ENCODE measurements around the gene UBAP2. TPM values are rescaled to one million over a fixed set of nuclear protein-coding genes. Genes with fewer than 3 reads are reported as not detected.

Gene UBAP2, protein sequence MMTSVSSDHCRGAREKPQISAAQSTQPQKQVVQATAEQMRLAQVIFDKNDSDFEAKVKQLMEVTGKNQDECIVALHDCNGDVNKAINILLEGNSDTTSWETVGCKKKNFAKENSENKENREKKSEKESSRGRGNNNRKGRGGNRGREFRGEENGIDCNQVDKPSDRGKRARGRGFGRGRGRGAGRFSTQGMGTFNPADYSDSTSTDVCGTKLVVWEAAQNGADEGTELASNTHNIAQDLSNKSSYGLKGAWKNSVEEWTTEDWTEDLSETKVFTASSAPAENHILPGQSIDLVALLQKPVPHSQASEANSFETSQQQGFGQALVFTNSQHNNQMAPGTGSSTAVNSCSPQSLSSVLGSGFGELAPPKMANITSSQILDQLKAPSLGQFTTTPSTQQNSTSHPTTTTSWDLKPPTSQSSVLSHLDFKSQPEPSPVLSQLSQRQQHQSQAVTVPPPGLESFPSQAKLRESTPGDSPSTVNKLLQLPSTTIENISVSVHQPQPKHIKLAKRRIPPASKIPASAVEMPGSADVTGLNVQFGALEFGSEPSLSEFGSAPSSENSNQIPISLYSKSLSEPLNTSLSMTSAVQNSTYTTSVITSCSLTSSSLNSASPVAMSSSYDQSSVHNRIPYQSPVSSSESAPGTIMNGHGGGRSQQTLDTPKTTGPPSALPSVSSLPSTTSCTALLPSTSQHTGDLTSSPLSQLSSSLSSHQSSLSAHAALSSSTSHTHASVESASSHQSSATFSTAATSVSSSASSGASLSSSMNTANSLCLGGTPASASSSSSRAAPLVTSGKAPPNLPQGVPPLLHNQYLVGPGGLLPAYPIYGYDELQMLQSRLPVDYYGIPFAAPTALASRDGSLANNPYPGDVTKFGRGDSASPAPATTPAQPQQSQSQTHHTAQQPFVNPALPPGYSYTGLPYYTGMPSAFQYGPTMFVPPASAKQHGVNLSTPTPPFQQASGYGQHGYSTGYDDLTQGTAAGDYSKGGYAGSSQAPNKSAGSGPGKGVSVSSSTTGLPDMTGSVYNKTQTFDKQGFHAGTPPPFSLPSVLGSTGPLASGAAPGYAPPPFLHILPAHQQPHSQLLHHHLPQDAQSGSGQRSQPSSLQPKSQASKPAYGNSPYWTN
- total RNA-seq: 10 to 100 TPM; 12.3 to 40.4 (median 22.1) TPM

DNA sequence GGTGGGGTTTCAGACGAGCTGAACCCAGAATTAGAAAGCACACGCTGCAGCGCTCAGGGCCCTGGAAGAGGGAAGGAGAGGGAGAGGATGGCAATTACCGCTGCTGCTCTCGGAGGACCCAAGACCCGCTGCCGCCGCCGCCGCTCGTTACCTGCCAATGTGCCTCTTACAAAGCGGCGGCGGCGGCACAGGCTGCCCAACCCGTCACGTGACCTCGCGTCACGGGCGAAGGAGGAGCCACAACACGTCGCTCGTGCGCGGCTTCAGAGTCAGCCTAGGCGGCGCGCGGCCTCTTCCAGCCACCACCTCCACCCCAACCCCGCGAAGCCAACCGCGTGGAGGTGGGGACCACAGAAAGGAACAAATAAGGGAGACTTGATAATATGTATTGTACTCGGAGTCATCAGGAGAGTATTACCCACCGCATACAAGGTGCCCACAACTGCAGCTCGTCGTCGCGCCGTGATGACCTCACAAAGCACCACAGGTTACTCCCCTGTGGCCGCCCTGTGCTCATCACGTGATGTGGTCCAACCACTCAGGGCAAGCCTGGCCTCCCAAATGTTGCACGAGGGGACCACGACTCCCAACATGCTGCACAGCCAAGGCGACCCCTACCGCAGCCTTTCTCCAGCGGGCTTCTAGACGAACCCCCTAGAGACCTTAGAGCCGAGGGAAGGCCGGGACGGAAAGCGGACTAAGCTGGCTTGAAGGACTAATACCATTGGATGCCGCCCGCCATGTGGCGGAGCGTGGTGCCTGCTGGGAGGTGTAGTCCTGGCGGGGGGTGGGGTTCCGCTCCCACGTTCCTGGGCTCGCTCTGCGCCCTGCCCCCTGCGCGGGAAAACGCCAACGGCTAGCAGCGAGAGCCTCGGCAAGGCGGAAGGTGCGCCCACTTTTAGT, at the start of gene UBAP2:
TSS of gene UBAP2 (minus strand) at position 161 of the 903 bp plus-strand sequence. CDS start 31,739 bp downstream, outside the sequence.
- Histone ChIP-seq H3K27ac (peak within 1 kb of the TSS; percentile 98 to 99), H3K4me1 (replicated peaks in 1 of 2) (peaks cover 14% of the 10 kb centered on the region in 2 donors), H3K4me3 (peak within 1 kb of the TSS; percentile 55 to 86 (median 60))
- 0 to 8% (median 2%) methylated on average over 3 to 19 of the region's 70 CpGs; no CpG with 5 or more reads in 4 of the 10 experiments for WGBS, 10 experiments
- peak; percentile 85 to 93 (median 90) for ATAC-seq (replicated peaks in 6 of 8)
- in situ Hi-C loops (cut with MboI; ENCODE audit: low pct_unique_long_range_greater_than_20kb in 2 of 9, low sequenced_read_pairs in 9 of 9, unreplicated experiment in 9 of 9): no loop called here

DNA sequence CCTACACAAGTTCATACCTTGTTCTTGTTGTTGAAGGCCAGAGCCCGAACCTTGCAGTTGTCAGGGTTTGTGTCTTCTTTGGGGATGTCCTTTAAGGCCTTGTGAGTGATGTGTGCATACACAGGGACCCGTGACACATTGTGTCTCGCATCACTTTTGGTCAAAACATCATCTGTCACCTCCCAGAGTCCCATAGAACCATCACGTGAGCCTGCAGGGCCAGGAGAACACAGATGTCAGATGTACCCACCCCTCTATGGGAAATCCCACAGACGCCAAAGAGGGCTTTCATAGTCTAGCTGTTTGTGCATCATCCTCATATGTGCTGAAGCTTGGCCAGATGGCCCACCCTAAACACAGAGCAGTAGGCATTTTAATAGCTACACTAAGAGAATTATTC, 49.6 kb upstream of the UBAP2 start:
- Histone ChIP-seq H3K4me3 (no peak overlapping the region), H3K4me1 (replicated peaks in 1 of 2) (no peaks in the 10 kb centered on the region), H3K27ac (no peak overlapping the region)
- in situ Hi-C loops (cut with MboI; ENCODE audit: low pct_unique_long_range_greater_than_20kb in 2 of 9, low sequenced_read_pairs in 9 of 9, unreplicated experiment in 9 of 9): no loop called here
- WGBS, 10 experiments: 70 to 100% (median 96%) methylated on average over 2 to 4 of the region's 5 CpGs; no CpG with 5 or more reads in 5 of the 10 experiments
- ATAC-seq (replicated peaks in 6 of 8): no peak

- in situ Hi-C loops (cut with MboI; ENCODE audit: low pct_unique_long_range_greater_than_20kb in 2 of 9, low sequenced_read_pairs in 9 of 9, unreplicated experiment in 9 of 9): no loop called here
- ATAC-seq (replicated peaks in 6 of 8): no peak
- Histone ChIP-seq H3K4me3 (no peak overlapping the region), H3K4me1 (replicated peaks in 1 of 2) (no peaks in the 10 kb centered on the region), H3K27ac (no peak overlapping the region)
- WGBS, 10 experiments: 80 to 100% (median 100%) methylated on average over 1 of the region's 1 CpG; no CpG with 5 or more reads in 5 of the 10 experiments
Observed at GRCh38 chr9:34097865-34098264, 49.2 kb upstream of the UBAP2 start.

- no peak overlapping the region for H3K27ac ChIP-seq
- H3K4me1 ChIP-seq (replicated peaks in 1 of 2): no peaks in the 10 kb centered on the region
- H3K4me3 ChIP-seq: no peak overlapping the region
- WGBS, 10 experiments: 87 to 100% (median 93%) methylated on average over 1 to 4 of the region's 4 CpGs; no CpG with 5 or more reads in 2 of the 10 experiments
- ATAC-seq (replicated peaks in 6 of 8): no peak
- in situ Hi-C loops (cut with MboI; ENCODE audit: low pct_unique_long_range_greater_than_20kb in 2 of 9, low sequenced_read_pairs in 9 of 9, unreplicated experiment in 9 of 9): no loop called here
Observed at GRCh38 chr9:34096751-34097150, 48.1 kb upstream of the UBAP2 start.

- in situ Hi-C loops (cut with MboI; ENCODE audit: low pct_unique_long_range_greater_than_20kb in 2 of 9, low sequenced_read_pairs in 9 of 9, unreplicated experiment in 9 of 9): no loop called here
- Histone ChIP-seq H3K27ac (no peak overlapping the region), H3K4me1 (replicated peaks in 1 of 2) (no peaks in the 10 kb centered on the region), H3K4me3 (no peak overlapping the region)
- WGBS, 10 experiments: 75 to 100% (median 97%) methylated on average over 1 to 3 of the region's 5 CpGs; no CpG with 5 or more reads in 4 of the 10 experiments
- no peak for ATAC-seq (replicated peaks in 6 of 8)
Observed at GRCh38 chr9:34093578-34093977, 44.9 kb upstream of the UBAP2 start.

GRCh38 chr9:34089311-34089710, 40.6 kb upstream of the UBAP2 start:
- Histone ChIP-seq H3K4me1 (replicated peaks in 1 of 2) (no peaks in the 10 kb centered on the region), H3K4me3 (no peak overlapping the region), H3K27ac (no peak overlapping the region)
- 80 to 100% (median 95%) methylated on average over 1 to 6 of the region's 7 CpGs; no CpG with 5 or more reads in 2 of the 10 experiments for WGBS, 10 experiments
- in situ Hi-C loops (cut with MboI; ENCODE audit: low pct_unique_long_range_greater_than_20kb in 2 of 9, low sequenced_read_pairs in 9 of 9, unreplicated experiment in 9 of 9): no loop called here
- no peak for ATAC-seq (replicated peaks in 6 of 8)

DNA sequence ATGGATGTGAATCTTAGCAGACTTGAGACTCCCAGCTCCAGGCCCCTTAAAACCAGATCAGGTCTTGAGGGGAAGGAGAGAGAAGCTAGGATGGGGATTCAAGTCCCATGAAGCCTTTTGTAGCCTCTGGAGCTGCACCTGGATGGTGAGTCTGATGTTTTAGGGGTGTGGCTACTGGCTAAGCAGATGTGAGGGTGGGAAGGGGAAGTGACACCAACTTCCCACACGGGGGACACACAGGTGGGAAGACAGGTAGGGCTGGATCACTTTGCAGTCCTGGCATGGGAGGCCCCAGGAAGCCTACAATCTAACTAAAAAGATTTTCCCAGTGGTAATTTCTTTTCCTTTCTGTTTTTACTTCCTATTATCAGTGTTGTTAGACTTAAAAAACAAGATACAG, 38.7 kb upstream of the UBAP2 start:
- no peak for ATAC-seq (replicated peaks in 6 of 8)
- H3K27ac ChIP-seq: no peak overlapping the region
- H3K4me1 ChIP-seq (replicated peaks in 1 of 2): no peaks in the 10 kb centered on the region
- no peak overlapping the region for H3K4me3 ChIP-seq
- in situ Hi-C loops (cut with MboI; ENCODE audit: low pct_unique_long_range_greater_than_20kb in 2 of 9, low sequenced_read_pairs in 9 of 9, unreplicated experiment in 9 of 9): no loop called here
- WGBS, 10 experiments: 13 to 100% (median 75%) methylated on average over 1 of the region's 1 CpG; no CpG with 5 or more reads in 7 of the 10 experiments

DNA sequence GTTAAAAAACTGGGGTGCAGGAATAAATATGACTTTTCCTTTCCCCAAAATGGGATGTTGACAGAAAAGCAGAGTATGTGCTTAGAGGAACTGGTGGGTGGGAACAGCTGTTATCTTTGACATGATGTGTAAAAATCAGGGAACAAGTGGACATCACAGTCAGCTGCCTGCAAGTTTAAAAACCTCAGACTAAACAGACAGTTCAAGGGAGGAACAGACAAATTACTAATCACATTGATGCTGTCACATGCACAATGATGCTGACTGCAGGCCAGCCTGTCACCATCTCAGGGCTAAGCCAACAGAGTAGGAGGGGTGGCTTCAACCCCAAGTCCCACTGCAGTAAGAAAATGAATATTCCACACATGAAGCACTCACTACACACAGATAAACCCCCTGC, 38.2 kb upstream of the UBAP2 start:
- H3K4me1 ChIP-seq (replicated peaks in 1 of 2): no peaks in the 10 kb centered on the region
- in situ Hi-C loops (cut with MboI; ENCODE audit: low pct_unique_long_range_greater_than_20kb in 2 of 9, low sequenced_read_pairs in 9 of 9, unreplicated experiment in 9 of 9): no loop called here
- no peak overlapping the region for H3K4me3 ChIP-seq
- no peak overlapping the region for H3K27ac ChIP-seq
- ATAC-seq (replicated peaks in 6 of 8): no peak

DNA sequence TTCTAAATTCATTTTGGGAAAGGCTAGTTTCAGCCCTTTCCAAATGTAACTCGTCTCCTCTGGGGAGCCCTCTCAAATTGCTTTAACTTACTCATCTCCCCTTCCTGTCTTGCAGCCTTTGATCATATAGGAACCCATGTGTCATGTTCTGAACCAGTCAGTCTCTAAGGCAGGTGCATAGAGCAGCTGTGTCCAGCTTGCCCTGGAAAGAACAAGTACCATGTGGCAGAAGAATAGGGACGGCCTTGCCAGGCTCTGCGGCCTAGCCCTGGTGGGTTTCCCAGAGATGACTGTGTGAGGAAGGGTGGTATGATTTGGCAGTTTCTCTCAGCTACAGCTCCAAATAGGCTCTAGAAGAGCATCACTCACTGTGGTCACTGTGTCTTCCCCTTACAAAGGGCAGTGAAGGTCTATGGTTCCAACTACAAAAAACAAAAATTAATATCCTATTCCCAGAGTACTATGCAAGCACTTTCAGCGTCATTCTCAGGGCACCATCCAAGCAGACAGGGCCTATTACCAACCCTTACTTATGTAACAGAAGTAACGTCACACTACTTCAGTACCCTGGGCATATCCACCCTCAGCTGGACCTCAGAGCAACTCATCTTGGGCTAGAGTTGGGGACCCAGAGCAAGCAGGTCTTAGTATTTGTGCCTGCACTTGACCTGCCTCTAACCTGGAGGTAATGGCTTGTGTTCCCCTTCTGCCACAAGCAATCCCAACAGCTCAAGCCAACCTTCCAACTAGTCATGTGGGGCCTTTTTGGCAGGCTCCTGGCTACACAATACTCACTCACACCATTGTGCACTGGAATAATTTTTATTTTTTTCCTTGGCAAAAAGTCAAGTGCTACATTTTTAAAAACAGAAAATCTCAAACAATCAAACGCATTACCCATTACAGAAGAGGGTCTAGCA, 37.2 kb upstream of the UBAP2 start:
- H3K4me3 ChIP-seq: no peak overlapping the region
- 57 to 100% (median 98%) methylated on average over 1 to 4 of the region's 6 CpGs for WGBS, 10 experiments
- in situ Hi-C loops (cut with MboI; ENCODE audit: low pct_unique_long_range_greater_than_20kb in 2 of 9, low sequenced_read_pairs in 9 of 9, unreplicated experiment in 9 of 9): no loop called here
- H3K27ac ChIP-seq: no peak overlapping the region
- H3K4me1 ChIP-seq (replicated peaks in 1 of 2): no peaks in the 10 kb centered on the region
- ATAC-seq (replicated peaks in 6 of 8): no peak

DNA sequence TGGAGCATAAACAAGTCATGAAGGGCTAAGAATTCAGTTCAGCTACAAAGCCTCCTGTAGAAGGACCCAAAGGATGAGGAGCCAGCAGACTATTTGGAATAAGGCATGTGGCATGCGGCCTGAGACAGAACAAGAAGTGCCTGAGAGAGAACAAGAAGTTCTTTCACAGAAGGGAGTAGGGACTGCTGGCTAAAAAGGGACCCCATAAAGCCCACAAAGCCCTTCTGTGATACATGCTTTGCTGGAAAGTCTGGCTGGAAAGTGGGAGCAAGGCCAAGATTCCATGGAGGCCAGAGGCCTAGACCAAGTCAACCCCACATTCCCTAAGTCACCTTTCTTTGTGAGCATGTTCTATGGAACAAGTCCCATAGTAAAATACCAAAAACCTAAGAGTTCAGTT, 35.9 kb upstream of the UBAP2 start:
- WGBS, 10 experiments: 14 to 100% (median 100%) methylated on average over 1 of the region's 1 CpG; no CpG with 5 or more reads in 7 of the 10 experiments
- in situ Hi-C loops (cut with MboI; ENCODE audit: low pct_unique_long_range_greater_than_20kb in 2 of 9, low sequenced_read_pairs in 9 of 9, unreplicated experiment in 9 of 9): no loop called here
- no peak overlapping the region for H3K4me3 ChIP-seq
- no peaks in the 10 kb centered on the region for H3K4me1 ChIP-seq (replicated peaks in 1 of 2)
- no peak overlapping the region for H3K27ac ChIP-seq
- ATAC-seq (replicated peaks in 6 of 8): peak in 1 of 8 experiments; percentile 44

DNA sequence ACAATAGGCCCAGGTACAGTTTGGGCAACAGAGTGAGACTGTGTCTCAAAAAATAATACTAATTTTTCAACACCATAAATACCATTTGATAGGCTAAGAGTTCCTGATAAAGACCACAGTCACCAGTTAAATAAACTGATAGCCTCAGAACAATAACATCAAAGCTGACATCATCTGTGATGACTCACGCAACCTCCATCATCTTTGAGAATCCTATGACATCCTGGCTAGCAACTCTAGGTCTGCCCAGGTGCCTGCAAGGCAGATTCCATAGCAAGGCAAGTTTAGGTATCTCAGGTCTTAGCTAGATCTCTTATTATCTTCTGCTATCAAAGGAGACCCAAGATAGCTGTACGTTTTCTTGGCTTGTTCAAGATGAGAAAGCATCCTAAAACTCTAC, 30.5 kb upstream of the UBAP2 start:
- 58 to 100% (median 86%) methylated on average over 1 to 2 of the region's 2 CpGs; no CpG with 5 or more reads in 4 of the 10 experiments for WGBS, 10 experiments
- in situ Hi-C loops (cut with MboI; ENCODE audit: low pct_unique_long_range_greater_than_20kb in 2 of 9, low sequenced_read_pairs in 9 of 9, unreplicated experiment in 9 of 9): no loop called here
- peak in 4 of 8 experiments; percentile 62 to 91 (median 82) for ATAC-seq (replicated peaks in 6 of 8)
- Histone ChIP-seq H3K27ac (no peak overlapping the region), H3K4me3 (no peak overlapping the region), H3K4me1 (replicated peaks in 1 of 2) (no peaks in the 10 kb centered on the region)
